ENCODE measurements around the gene HAO1.

DNA sequence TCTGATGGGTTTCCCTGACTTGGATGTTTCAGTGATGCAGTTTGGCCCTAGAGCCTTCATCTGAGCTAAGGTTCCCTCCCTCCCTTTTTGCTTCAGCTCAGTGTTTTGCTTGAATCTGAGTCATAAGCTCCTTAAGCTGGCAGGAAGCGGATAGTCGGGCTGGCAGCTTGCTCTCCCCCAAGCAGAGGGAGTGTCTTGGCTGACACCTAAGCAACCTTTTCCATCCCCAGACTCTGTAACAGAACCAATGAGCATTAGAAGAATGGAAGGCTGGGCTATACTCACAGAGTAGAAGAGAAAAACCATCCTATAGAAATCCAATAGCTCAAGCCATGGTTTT is 98.3 kb downstream of the HAO1 start:
- TF ChIP-seq CTCF (IDR thresholded peaks at IDR 0.05; ENCODE audit: low read length) (no peak), EZH2 (optimal IDR thresholded peaks at IDR 0.05; ENCODE audit: low read depth, low read length) (no peak), EZH2phosphoT487 (IDR thresholded peaks at IDR 0.05; ENCODE audit: low read length) (no peak)

All from MM.1S (cell line).